Endothelial cell of umbilical vein (primary cell): ENCODE results near the gene NAA60. TPM values are rescaled to one million over a fixed set of nuclear protein-coding genes. Genes with fewer than 3 reads are reported as not detected.

Experiments
- BruUV-seq: library from RNA; stranded (reverse); fragments of 400-500 nt; replicated peaks from 2 replicates; lab custom pipeline; 2021; lab: Mats Ljungman, UMichigan
- CTCF ChIA-PET: fragments of 300-600, 350-600 bp; sonication (Branson Sonifier 250); formaldehyde crosslinking; loops from one replicate; lab custom pipeline; 2021; ENCODE audit warnings: antibody characterized with exemption, inconsistent platforms; lab: Charles Lee
- POLR2A ChIA-PET: fragments of 300-600, 350-600 bp; sonication (Branson Sonifier 250); formaldehyde crosslinking; loops from one replicate; lab custom pipeline; 2021; ENCODE audit warnings: antibody characterized with exemption, inconsistent platforms; lab: Charles Lee
- DNase-seq: peaks from one replicate; pipeline ENCODE4 v3.0.0-alpha.2; 2011; ENCODE audit warnings: low read depth, low spot score
- FAIRE-seq: peaks from 2 replicates; lab custom pipeline; 2011; peaks lifted over from hg19 to GRCh38; lab: Jason Lieb, UNC
- H2AFZ ChIP-seq: 2 replicates; pipeline ENCODE4 v1.6.0; 2012; ENCODE audit warnings: low read depth, low read length, control low read depth, inconsistent platforms
- H3K27ac ChIP-seq: 2 replicates; pipeline ENCODE4 v1.5.1; 2011; ENCODE audit warnings: low read depth, mild to moderate bottlenecking, control low read depth, low read length, moderate library complexity; ENCODE audit not compliant: insufficient read depth
- H3K27me3 ChIP-seq, 2 experiments: 2 replicates each; pipeline versions ENCODE4 v1.6.0 to v1.6.1; 2011; ENCODE audit warnings: low read length in 2 of 2, mixed read lengths in 1 of 2; ENCODE audit not compliant: control insufficient read depth in 2 of 2, insufficient read depth in 2 of 2
- H3K36me3 ChIP-seq, 2 experiments: 2 replicates in 1 of 2; 3 replicates in 1 of 2; pipeline ENCODE4 v1.5.1; 2011; ENCODE audit warnings: low read length in 2 of 2, mild to moderate bottlenecking in 1 of 2, moderate library complexity in 1 of 2; ENCODE audit not compliant: control insufficient read depth in 2 of 2, insufficient read depth in 2 of 2; ENCODE audit errors: extremely low read depth in 1 of 2
- H3K4me1 ChIP-seq: 3 replicates; pipeline ENCODE4 v1.5.1; 2011; ENCODE audit warnings: mild to moderate bottlenecking, low read length; ENCODE audit not compliant: control insufficient read depth, insufficient read depth; ENCODE audit errors: extremely low read depth
- H3K4me2 ChIP-seq: 2 replicates; pipeline ENCODE4 v1.6.1; 2011; ENCODE audit warnings: low read length, control low read depth, mixed read lengths; ENCODE audit not compliant: insufficient read depth
- H3K4me3 ChIP-seq, 3 experiments: fragments of 200-600 bp in 1 of 3; sonication (generic), shearing (Covaris generic) in 1 of 3; replicated peaks in 1 of 3; 2 replicates each; pipeline ENCODE4 v1.5.1; 2011 to 2016; ENCODE audit warnings: control low read depth in 3 of 3, low read length in 3 of 3, mild to moderate bottlenecking in 2 of 3, inconsistent platforms in 1 of 3, low read depth in 1 of 3, moderate library complexity in 1 of 3; ENCODE audit not compliant: insufficient read depth in 1 of 3
- H3K79me2 ChIP-seq: 2 replicates; pipeline ENCODE4 v1.6.0; 2012; ENCODE audit warnings: low read length, inconsistent platforms; ENCODE audit not compliant: control insufficient read depth, insufficient read depth
- H3K9ac ChIP-seq: replicated peaks from 2 replicates; pipeline ENCODE3; 2011; ENCODE audit warnings: low read length, control low read depth; ENCODE audit not compliant: insufficient read depth; ENCODE audit errors: extremely low read depth
- H3K9me1 ChIP-seq: replicated peaks from 3 replicates; pipeline ENCODE4 v1.6.0; 2011; ENCODE audit warnings: mild to moderate bottlenecking, low read length; ENCODE audit not compliant: control insufficient read depth, insufficient read depth; ENCODE audit errors: extremely low read depth
- H3K9me3 ChIP-seq: replicated peaks from 2 replicates; pipeline ENCODE4 v1.5.1; 2012; ENCODE audit warnings: low read length, inconsistent platforms; ENCODE audit not compliant: control insufficient read depth, insufficient read depth
- H4K20me1 ChIP-seq: replicated peaks from 2 replicates; pipeline ENCODE3; 2011; ENCODE audit warnings: mild to moderate bottlenecking, low read length; ENCODE audit not compliant: control insufficient read depth, insufficient read depth; ENCODE audit errors: extremely low read depth
- CTCF ChIP-seq, 2 donors: IDR thresholded peaks; 1 replicate in 1 of 2; 2 replicates in 1 of 2; pipeline ENCODE4 v1.5.1; 2011; ENCODE audit warnings: low read length in 2 of 2, mild to moderate bottlenecking in 2 of 2, moderate library complexity in 2 of 2, control low read depth in 1 of 2, inconsistent platforms in 1 of 2, low read depth in 1 of 2; ENCODE audit not compliant: insufficient read depth in 1 of 2; ENCODE audit errors: extremely low read depth in 1 of 2
- EZH2 ChIP-seq: IDR thresholded peaks from 2 replicates; pipeline ENCODE4 v1.6.1; 2012; ENCODE audit warnings: borderline replicate concordance, low read depth, mild to moderate bottlenecking, moderate library complexity, low read length, inconsistent platforms; ENCODE audit not compliant: severe bottlenecking
- FOS ChIP-seq: IDR thresholded peaks from 2 replicates; pipeline ENCODE4 v1.6.1; 2011; ENCODE audit warnings: mild to moderate bottlenecking, low read length, moderate library complexity, borderline replicate concordance; ENCODE audit not compliant: insufficient read depth
- GATA2 ChIP-seq: IDR thresholded peaks from 2 replicates; pipeline ENCODE4 v1.7.0; 2011; ENCODE audit warnings: low read depth, mild to moderate bottlenecking, moderate library complexity, mixed read lengths, low read length; ENCODE audit not compliant: insufficient read length, insufficient read depth
- JUN ChIP-seq: IDR thresholded peaks from 2 replicates; pipeline ENCODE4 v1.6.1; 2011; ENCODE audit warnings: borderline replicate concordance, low read depth; ENCODE audit not compliant: insufficient read length, insufficient read depth
- MAX ChIP-seq: IDR thresholded peaks from 2 replicates; pipeline ENCODE4 v1.6.1; 2011; ENCODE audit not compliant: insufficient read depth, insufficient read length
- MYC ChIP-seq: IDR thresholded peaks from one replicate; pipeline ENCODE4 v1.6.1; 2011; ENCODE audit warnings: mild to moderate bottlenecking, low read depth, low read length
- POLR2A ChIP-seq: IDR thresholded peaks from 2 replicates; pipeline ENCODE4 v1.6.1; 2012; ENCODE audit warnings: low read depth, mild to moderate bottlenecking, control low read depth, low read length
- POLR2AphosphoS5 ChIP-seq: IDR thresholded peaks from 2 replicates; pipeline ENCODE4 v1.6.1; 2012; ENCODE audit warnings: low read depth, mild to moderate bottlenecking, control low read depth, low read length, moderate library complexity; ENCODE audit not compliant: insufficient read depth
- dilution Hi-C: fragments of 300-500 bp; cut with MboI; formaldehyde crosslinking; loops from one replicate; pipeline ENCODE4 v1.15.0; 2019; ENCODE audit warnings: low sequenced_read_pairs; ENCODE audit not compliant: extremely low pct_ligation_motif_present
- intact Hi-C: fragments of 100-400 bp; cut with micrococcal nuclease; formaldehyde crosslinking; loops from one replicate; pipeline ENCODE4 v1.10.0; 2022
- polyA plus RNA-seq, 4 experiments: library from polyadenylated mRNA; depleted of rRNA in 3 of 4; stranded (reverse) in 3 of 4; unstranded in 1 of 4; fragments of >200 nt; gene quantifications; 2 replicates each; pipeline versions ENCODE4 v1.2.1 to v1.2.3, GENCODE V29; 2011 to 2012; ENCODE audit warnings: missing spikeins in 1 of 4
- total RNA-seq: library from RNA; stranded (reverse); gene quantifications from 2 replicates; pipeline ENCODE4 v1.2.3, GENCODE V29; 2021

Gene NAA60
- total and polyA plus RNA-seq, 2 donors (not counting 3 experiments of a cell fraction or from before 2014, with no cell fraction given): 22.1 to 42.9 TPM

GRCh38 chr16:3497771-3498170, 54.3 kb downstream of the NAA60 start:
- H3K9ac ChIP-seq: no peak overlapping the region
- H3K27ac ChIP-seq: no peak overlapping the region
- FAIRE-seq (no peak), DNase-seq (no peak)
- CTCF ChIA-PET: no interaction called here
- H3K79me2 ChIP-seq: peaks cover 4% of the 10 kb centered on the region
- no peak overlapping the region for H2AFZ ChIP-seq
- H3K9me3 ChIP-seq: no peaks in the 10 kb centered on the region
- H3K27me3 ChIP-seq: no peaks in the 10 kb centered on the region
- H3K4me1 ChIP-seq: peaks cover 5% of the 10 kb centered on the region
- dilution Hi-C loops: no loop called here
- no peak overlapping the region for H3K4me3 ChIP-seq
- no peaks in the 10 kb centered on the region for H3K9me1 ChIP-seq
- intact Hi-C loops: no loop called here
- POLR2A ChIA-PET: no interaction called here
- TF ChIP-seq POLR2AphosphoS5 (no peak), POLR2A (no peak), MYC (no peak), MAX (no peak), JUN (no peak), GATA2 (no peak), CTCF (IDR thresholded peaks at IDR 0.05; ENCODE audit: extremely low read depth in 1 of 2, insufficient read depth in 1 of 2, low read depth in 1 of 2, low read length in 2 of 2) (no peak), FOS (no peak), EZH2 (no peak)
- no peak overlapping the region for H3K4me2 ChIP-seq
- BruUV-seq: no TSS peak
- H4K20me1 ChIP-seq: no peaks in the 10 kb centered on the region
- H3K36me3 ChIP-seq: no peaks in the 10 kb centered on the region
